GM21717 (cell line): ENCODE data around the gene RND1.
"Not testable (repeated sequence)": the region's sequence is repeated elsewhere in the genome, so short reads cannot be mapped to it uniquely, and the experiment has no call there.

Experiments
- ATAC-seq: cut with Tn5 transposase; IDR thresholded peaks from one replicate; pipeline ENCODE4 v1.9.1; 2021; ENCODE audit warnings: mild to moderate bottlenecking, moderate library complexity; ENCODE audit not compliant: unreplicated experiment

Gene RND1

DNA sequence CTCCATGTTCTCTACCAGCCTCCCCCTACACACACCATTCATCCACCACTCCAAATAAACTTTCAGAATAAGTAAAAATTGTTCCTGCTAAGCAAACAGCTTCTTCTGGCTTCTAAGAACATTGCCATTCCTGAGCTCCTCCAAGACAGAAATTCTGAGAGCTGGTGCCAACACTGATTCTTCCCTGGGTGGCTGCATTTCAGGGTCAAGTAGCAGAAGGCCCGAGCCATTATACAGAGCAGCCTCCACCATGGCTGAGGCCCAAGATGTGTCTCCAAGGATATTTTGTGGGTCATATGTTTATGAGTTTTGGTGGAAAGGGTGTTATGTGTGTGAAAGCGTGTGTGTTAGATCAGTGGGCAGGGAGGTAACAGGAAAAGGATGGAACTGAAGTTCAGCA, 3.5 kb upstream of the RND1 start:
- ATAC-seq: no peak

- ATAC-seq: no peak
These were observed 2.8 kb upstream of the RND1 start for GRCh38 chr12:48868451-48868850.

DNA sequence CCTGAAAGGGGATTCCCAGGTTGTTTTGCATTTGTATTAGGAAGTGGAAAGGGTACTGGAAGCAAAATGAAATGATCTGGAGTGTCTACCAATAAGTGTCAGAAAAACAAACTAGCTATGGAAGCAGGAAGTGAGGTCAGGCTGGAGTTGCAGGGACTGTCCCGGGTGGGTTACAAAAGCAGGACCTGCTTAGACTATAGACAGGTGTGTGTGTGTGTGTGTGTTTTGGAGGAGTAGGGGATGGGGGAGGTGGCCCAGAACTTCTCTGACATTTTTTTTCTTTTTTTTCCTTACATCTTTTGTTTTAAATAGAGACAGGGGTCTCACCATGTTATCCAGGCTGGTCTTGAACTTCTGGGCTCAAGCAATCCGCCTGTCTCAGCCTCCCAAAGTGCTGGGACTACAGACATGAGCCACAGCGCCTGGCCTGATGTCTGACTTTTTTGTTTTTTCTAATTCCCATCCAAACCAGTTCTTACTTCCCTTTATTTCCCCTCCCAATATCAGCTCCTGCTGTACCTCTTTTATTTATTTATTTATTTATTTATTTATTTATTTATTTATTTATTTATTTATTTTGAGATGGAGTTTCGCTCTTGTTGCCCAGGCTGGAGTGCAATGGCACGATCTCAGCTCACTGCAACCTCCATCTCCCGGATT, 512 bp upstream of the RND1 start:
- ATAC-seq: peak; percentile 42

DNA sequence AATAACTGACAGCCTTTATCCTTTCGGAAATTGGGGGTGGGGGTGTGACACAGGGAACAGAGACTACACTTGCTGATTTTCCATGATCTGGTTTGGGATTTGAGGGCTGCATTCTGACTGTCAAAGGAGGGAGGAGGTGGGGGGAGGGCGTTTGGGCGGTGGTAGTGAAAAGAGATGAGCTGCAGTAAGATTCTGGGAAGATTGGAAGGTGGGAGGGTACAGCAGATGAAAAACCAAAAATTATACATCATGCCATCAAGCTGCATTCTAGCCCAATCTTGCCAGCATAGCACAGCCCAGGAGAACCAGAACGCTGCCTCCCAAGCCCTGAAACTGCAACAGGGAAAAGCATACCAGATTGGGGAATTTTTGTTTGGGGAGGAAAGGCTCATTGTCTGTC, 2.4 kb downstream of the RND1 start:
- no peak for ATAC-seq

- ATAC-seq: no peak
These were observed 2.9 kb downstream of the RND1 start for GRCh38 chr12:48862760-48863159.

GRCh38 chr12:48861111-48861510, 4.6 kb downstream of the RND1 start:
- ATAC-seq: no peak

GRCh38 chr12:48860236-48860635, 5.4 kb downstream of the RND1 start:
- ATAC-seq: not testable (repeated sequence)

GRCh38 chr12:48859607-48860006, 6.1 kb downstream of the RND1 start:
- ATAC-seq: no peak

- ATAC-seq: no peak
These were observed 7.6 kb downstream of the RND1 start for GRCh38 chr12:48858043-48858442.

DNA sequence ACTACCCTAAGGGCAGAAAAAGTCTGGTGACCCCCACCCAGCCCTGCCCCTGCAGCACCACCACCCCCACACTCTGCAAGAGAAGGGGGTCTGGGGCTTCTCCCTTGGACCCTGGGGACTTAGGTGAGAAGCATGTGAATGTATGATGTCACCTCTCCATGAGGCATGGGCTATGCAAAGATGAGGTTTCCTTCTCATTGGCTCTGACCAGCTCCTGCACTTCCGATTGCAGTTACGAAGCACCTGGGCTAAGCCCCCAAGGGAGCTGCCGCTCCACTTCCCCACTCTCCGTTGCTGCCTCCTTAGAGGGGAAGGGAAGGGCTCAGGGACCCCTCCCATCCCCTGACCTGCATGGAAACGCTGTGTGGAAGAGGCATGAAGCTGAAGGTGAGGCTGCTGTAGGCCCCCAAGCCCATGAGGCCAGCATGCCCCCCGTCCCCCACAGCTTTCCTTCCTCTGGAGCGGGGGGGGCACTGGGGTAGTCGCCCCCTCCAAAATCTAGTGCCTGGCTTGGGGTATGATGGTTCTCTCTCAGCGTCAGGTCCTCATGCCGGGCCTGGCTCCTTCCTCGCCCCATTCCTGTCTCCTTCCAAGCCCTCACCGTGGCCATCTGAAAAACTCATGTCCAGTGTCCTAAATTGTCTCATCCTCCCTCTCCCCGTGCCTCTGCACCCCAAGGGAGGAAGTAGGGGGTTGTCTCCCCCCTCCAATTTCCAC, 8.2 kb downstream of the RND1 start:
- no peak for ATAC-seq

GRCh38 chr12:48856379-48856778, 9.3 kb downstream of the RND1 start:
- ATAC-seq: no peak

- ATAC-seq: not testable (repeated sequence)
These were observed 10.7 kb downstream of the RND1 start for GRCh38 chr12:48854932-48855331.

DNA sequence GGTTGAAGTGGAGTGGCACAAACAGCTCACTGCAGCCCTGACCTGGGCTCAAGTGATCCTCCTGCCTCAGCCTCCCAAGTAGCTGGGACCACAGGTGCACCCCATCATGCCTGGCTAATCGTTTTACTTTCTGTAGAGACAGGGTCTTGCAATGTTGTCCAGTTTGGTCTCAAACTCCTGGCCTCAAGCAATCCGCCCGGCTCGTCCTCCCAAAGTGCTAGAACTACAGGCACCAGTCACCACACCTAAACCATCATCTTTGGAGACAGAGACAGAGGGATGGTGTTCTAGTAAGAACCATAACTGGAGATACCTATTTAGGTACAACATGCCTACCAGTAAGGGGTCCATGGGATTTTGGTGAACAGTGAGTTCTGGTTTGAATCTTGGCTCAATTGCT, 11.2 kb downstream of the RND1 start:
- no peak for ATAC-seq

DNA sequence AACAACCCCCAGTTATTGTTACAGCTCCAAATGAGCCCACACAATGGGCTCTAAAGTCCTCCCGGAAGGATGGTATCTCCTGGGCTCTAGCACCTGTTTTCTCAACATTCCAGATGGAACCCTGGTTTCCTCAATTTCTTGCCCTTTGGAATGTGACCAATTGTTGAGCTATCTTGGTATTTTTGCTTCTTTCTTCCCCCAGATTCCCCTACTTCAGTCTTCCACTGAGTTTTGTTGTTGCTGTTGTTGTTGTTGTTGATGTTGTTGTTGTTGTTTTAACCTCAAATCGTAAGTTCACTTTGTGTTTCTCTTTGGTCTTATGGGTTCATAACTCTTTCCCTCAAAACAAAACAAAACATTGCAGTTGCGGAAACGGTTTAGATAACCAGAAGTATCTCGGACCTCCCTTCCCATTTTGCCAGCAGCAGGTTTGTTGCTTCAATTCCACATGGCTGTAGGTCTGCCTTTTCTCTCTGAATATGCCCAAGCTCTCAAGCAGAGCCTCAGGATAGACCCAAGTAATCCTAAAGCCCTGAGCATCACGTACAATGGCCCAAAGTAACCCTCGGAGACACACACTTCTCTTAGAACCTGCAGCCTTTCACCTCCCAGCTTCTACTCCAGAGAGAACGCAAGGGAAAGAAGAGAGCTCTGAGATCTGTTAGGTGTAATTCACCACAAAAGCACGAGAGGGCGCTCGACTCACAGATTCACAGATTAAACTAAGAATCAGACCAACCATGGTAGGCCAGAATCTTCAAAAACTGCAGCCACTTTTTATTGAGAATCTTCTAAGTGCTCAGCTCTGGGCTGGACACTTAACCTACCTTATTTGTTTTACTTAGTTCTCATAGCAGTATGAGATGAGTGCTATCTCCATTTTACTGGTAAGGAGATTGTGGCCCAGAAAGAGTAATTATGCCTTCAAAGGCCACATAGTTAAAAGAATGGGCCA, 12.7 kb downstream of the RND1 start:
- ATAC-seq: peak; percentile 43

DNA sequence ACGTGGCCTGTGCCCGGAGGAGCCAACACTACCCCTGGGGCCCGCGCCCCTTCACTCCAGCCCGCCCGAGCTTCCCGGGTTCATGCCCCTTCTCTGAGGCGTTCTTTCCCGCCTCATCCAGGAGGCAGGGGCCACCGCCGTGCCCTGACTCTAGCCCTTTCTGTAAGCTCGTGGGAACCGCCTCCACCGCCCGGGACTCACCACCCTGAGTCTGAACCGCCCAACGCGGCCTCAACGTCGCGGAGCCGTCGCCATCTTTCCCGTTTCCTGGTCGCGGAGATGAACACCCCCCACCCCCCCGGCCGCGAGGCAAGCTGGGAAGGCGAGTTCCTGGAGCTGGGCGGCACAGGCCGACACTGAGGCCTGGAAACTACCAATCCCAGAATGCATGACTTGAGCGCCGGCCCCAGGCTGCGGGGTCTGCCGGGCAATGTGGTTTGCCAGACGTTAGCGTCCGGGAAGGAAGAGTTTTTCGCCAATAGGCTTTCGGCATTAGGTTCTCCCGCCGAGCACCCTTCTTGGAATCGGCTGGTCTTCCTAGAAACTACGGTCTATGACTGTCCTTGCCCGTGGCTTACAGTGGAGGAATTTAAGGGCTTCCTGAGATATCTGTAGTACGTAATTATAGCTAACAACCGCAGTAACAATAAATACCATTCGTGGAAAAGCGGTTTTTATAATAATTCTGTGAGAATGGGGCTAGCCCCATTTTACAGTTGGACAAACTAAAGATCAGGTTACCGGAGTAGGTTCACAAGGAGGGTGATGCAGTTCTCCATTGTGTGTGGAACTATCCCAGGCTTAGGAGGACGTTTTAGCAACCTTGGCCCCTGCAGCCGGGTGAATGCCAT, 13.6 kb downstream of the RND1 start, which contains the start of gene DDX23:
DDX23 (minus strand) TSS at position 281 of the 851 bp plus-strand sequence. CDS start 6,381 bp downstream, outside the sequence.
- peak; percentile 93 for ATAC-seq

DNA sequence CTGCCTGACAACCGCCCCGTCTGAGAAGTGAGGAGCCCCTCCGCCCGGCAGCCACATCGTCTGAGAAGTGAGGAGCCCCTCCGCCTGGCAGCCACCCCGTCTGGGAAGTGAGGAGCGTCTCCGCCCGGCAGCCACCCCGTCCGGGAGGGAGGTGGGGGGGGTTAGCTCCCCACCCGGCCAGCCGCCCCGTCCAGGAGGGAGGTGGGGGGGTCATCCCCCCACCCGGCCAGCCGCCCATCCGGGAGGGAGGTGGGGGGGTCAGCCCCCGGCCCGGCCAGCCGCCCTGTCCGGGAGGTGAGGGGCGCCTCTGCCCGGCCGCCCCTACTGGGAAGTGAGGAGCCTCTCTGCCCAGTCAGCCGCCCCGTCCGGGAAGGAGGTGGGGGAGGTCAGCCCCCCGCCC, 23.6 kb downstream of the RND1 start:
- ATAC-seq: not testable (repeated sequence)

GRCh38 chr12:48838048-48838447, 27.6 kb downstream of the RND1 start:
- ATAC-seq: no peak

DNA sequence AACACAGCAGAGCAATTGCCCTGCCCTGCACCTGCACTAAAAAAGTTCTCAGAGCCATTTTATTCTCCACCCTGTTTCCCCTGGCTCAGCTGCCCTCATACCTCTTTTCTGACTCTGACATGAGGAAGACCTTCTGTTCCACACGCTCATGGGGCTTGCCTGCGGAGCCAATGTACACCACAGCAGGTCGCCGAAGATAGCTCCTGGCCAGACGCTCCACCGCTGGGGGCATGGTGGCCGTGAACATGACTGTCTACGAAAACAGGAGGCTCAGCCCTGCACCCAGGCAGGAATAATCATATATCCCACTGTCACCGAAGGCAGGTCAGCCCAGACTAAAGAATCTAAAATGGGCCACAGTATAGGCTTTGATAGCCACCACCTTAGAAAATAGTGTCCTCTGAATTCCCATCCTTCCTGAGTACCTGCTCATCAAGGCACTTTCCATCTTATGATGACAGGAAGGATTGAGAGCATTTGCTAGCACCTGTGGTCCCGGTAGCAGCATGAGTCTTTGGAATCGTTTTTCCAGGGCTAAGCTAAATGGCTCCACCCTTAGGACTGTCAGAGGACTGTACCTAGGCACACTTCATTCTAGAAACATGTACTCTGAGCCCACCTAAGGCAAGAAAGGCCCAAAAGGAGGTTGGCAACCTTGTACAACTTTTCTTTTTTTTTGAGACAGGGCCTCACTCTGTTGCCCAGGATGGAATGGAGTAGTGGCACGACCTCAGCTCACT, 33.2 kb downstream of the RND1 start:
- ATAC-seq: no peak

GRCh38 chr12:48831257-48831656, 34.4 kb downstream of the RND1 start:
- ATAC-seq: no peak
